A549 (cell line): Measurements from ENCODE around the gene CDC42EP4. TPM values are rescaled to one million over a fixed set of nuclear protein-coding genes. Genes with fewer than 3 reads are reported as not detected.

Source experiments
- ATAC-seq, 2 experiments: fragments of 200-7000 bp in 1 of 2; fragments of >200 bp in 1 of 2; cut with Nextera tagmentation in 1 of 2; cut with Tn5 transposase in 1 of 2; 3 replicates each; pipeline versions ENCODE4 v1.8.0 to v1.9.1; 2018 to 2020; ENCODE audit warnings: mild to moderate bottlenecking in 1 of 2, moderate library complexity in 1 of 2
- CTCF ChIA-PET: fragments of 300-600 bp; sonication (Branson Sonifier 250); formaldehyde crosslinking; extraction: SDS; loops from one replicate; lab custom pipeline; 2021; ENCODE audit warnings: antibody characterized with exemption, inconsistent platforms; lab: Yijun Ruan, JAX
- POLR2A ChIA-PET: fragments of 350-600 bp; formaldehyde crosslinking; extraction: SDS; loops from one replicate; lab custom pipeline; 2021; ENCODE audit warnings: antibody characterized with exemption, inconsistent platforms; lab: Yijun Ruan, JAX
- DNase-seq, 2 experiments: peaks; one replicate each; pipeline versions ENCODE4 v3.0.0 to v3.0.0-alpha.2; 2011 to 2016; ENCODE audit warnings: low read depth in 1 of 2, low spot score in 1 of 2
- FAIRE-seq: peaks from 2 replicates; lab custom pipeline; 2011; peaks lifted over from hg19 to GRCh38; lab: Jason Lieb, UNC
- H3K27ac ChIP-seq, 2 experiments: fragments of >200 bp; sonication (Bioruptor Twin); formaldehyde crosslinking; 3 replicates each; pipeline ENCODE4 v1.5.1; 2016 to 2017
- H3K4me1 ChIP-seq: fragments of >200 bp; sonication (Bioruptor Twin); formaldehyde crosslinking; 3 replicates; pipeline ENCODE4 v1.6.1; 2016
- H3K4me2 ChIP-seq: fragments of >200 bp; sonication (Bioruptor Twin); formaldehyde crosslinking; 3 replicates; pipeline ENCODE4 v1.6.1; 2016
- H3K4me3 ChIP-seq: fragments of >200 bp; sonication (Bioruptor Twin); formaldehyde crosslinking; 3 replicates; pipeline ENCODE4 v1.5.1; 2016
- H3K9me3 ChIP-seq: fragments of >200 bp; sonication (Bioruptor Twin); formaldehyde crosslinking; 3 replicates; pipeline ENCODE4 v1.6.1; 2016
- CBX2 ChIP-seq: fragments of 200-600 bp; sonication (generic); IDR thresholded peaks from 2 replicates; pipeline ENCODE4 v1.6.1; 2016; ENCODE audit warnings: low read depth, mild to moderate bottlenecking, borderline replicate concordance
- CEBPB ChIP-seq, 2 experiments: fragments of >200 bp in 1 of 2; sonication (Bioruptor Twin) in 1 of 2; formaldehyde crosslinking in 1 of 2; IDR thresholded peaks; 2 replicates each; pipeline ENCODE4 v1.6.1; 2012 to 2016
- CHD2 ChIP-seq: fragments of 150-350 bp; IDR thresholded peaks from 2 replicates; pipeline ENCODE4 v1.6.1; 2014; ENCODE audit warnings: low read length; ENCODE audit not compliant: partially characterized antibody
- EHF ChIP-seq: fragments of 250-450 bp; sonication (Bioruptor Pico); IDR thresholded peaks from 2 replicates; pipeline ENCODE4 v1.5.0; 2020; ENCODE audit warnings: mild to moderate bottlenecking
- EHMT2 ChIP-seq: fragments of 200-600 bp; sonication (generic); IDR thresholded peaks from 2 replicates; pipeline ENCODE4 v1.6.1; 2016; ENCODE audit warnings: antibody characterized with exemption, low read depth, mild to moderate bottlenecking, moderate library complexity
- ESRRA ChIP-seq: fragments of 150-350 bp; IDR thresholded peaks from 2 replicates; pipeline ENCODE4 v1.6.1; 2014; ENCODE audit warnings: mild to moderate bottlenecking, low read length, borderline replicate concordance
- FOSL2 ChIP-seq, 2 experiments: fragments of 450-650 bp in 1 of 2; fragments of >200 bp in 1 of 2; sonication (Bioruptor Twin) in 1 of 2; formaldehyde crosslinking; IDR thresholded peaks; 2 replicates each; pipeline versions ENCODE4 v1.5.0 to v1.6.1; 2016 to 2020; ENCODE audit warnings: mild to moderate bottlenecking in 1 of 2, moderate library complexity in 1 of 2
- FOXS1 ChIP-seq: fragments of 250-450 bp; sonication (Bioruptor Pico); IDR thresholded peaks from 2 replicates; pipeline ENCODE4 v1.5.0; 2020; ENCODE audit warnings: mild to moderate bottlenecking, moderate library complexity
- HDAC2 ChIP-seq: fragments of 200-600 bp; sonication (generic); IDR thresholded peaks from 2 replicates; pipeline ENCODE4 v1.6.1; 2016
- HOXA7 ChIP-seq: fragments of 250-450 bp; sonication (Bioruptor Pico); IDR thresholded peaks from 2 replicates; pipeline ENCODE4 v1.5.0; 2020; ENCODE audit warnings: mild to moderate bottlenecking, moderate library complexity
- HOXB13 ChIP-seq: fragments of 250-450 bp; sonication (Bioruptor Pico); IDR thresholded peaks from 2 replicates; pipeline ENCODE4 v1.5.0; 2020; ENCODE audit warnings: low read depth, mild to moderate bottlenecking, moderate library complexity
- KDM5A ChIP-seq: fragments of 200-600 bp; sonication (generic); IDR thresholded peaks from 2 replicates; pipeline ENCODE4 v1.6.1; 2016; ENCODE audit warnings: antibody characterized with exemption, mild to moderate bottlenecking
- MAFK ChIP-seq: fragments of 450-650 bp; IDR thresholded peaks from 2 replicates; pipeline ENCODE4 v1.6.1; 2014; ENCODE audit not compliant: partially characterized antibody
- MAX ChIP-seq: IDR thresholded peaks from 2 replicates; pipeline ENCODE4 v1.6.1; 2012
- NR3C1 ChIP-seq: fragments of >200 bp; sonication (Bioruptor Twin); formaldehyde crosslinking; IDR thresholded peaks from 3 replicates; pipeline ENCODE4 v1.6.1; 2017
- POLR2A ChIP-seq: IDR thresholded peaks from 2 replicates; pipeline ENCODE4 v1.6.1; 2012; ENCODE audit warnings: mild to moderate bottlenecking, low read length
- RCOR1 ChIP-seq: fragments of 150-350 bp; IDR thresholded peaks from 2 replicates; pipeline ENCODE4 v1.6.1; 2014; ENCODE audit warnings: antibody characterized with exemption, low read length, low read depth
- USF2 ChIP-seq: fragments of 450-650 bp; IDR thresholded peaks from 2 replicates; pipeline ENCODE4 v1.6.1; 2014; ENCODE audit warnings: antibody characterized with exemption
- WGBS: methylation state at CpG from one replicate; pipeline ENCODE4 v1.1.6; 2017; ENCODE audit errors: missing lambda C conversion rate; 5-methylcytosine and 5-hydroxymethylcytosine counted together
- polyA plus RNA-seq, 4 experiments: library from polyadenylated mRNA; depleted of rRNA in 3 of 4; stranded (reverse); fragments of >200 nt; fragmentation: RNase III in 1 of 4; extraction: RNeasy Plus Mini Kit Qiagen cat#74134 plus additional on column Dnase treatment in 1 of 4; gene quantifications; 2 replicates in 3 of 4; 3 replicates in 1 of 4; pipeline ENCODE4 v1.2.3, GENCODE V29; 2011 to 2017
- TF ChIP-seq, protein P1 (sequence below): fragments of 250-450 bp; sonication (Bioruptor Pico); IDR thresholded peaks from 2 replicates; pipeline ENCODE4 v1.5.0; 2020; ENCODE audit warnings: low read depth, mild to moderate bottlenecking, moderate library complexity
- TF ChIP-seq, protein P2 (sequence below): fragments of 150-350 bp; IDR thresholded peaks from 2 replicates; pipeline ENCODE4 v1.6.1; 2014; ENCODE audit warnings: low read depth, mild to moderate bottlenecking, low read length
- TF ChIP-seq, protein P3 (sequence below): IDR thresholded peaks from 2 replicates; pipeline ENCODE4 v1.6.1; 2012; ENCODE audit warnings: low read depth, borderline replicate concordance

Gene CDC42EP4
- polyA plus RNA-seq, 2 of the 4 experiments (the other 2 are of a cell fraction): 33.8 to 65.7 TPM

- H3K4me1 ChIP-seq: peaks cover 7% of the 10 kb centered on the region; the same call in 2 of the 3 replicates
- H3K9me3 ChIP-seq: 0 out of 3 replicates have a peak, but pooled peaks cover 4% of the 10 kb centered on the region
- WGBS: 95% methylated on average over 4 of the region's 4 CpGs
- POLR2A ChIA-PET: no interaction called here
- CTCF ChIA-PET: interaction anchor here (0.7 to 2.3 kb wide), 3 partner anchors 18 to 95 kb away, joined by 3 to 10 read pairs (median 3); no protein-coding TSS in a partner anchor
- FAIRE-seq (no peak), DNase-seq (no peak), ATAC-seq (no peak)
- H3K4me2 ChIP-seq: no peak overlapping the region
- H3K27ac ChIP-seq: no peak overlapping the region
- no peak overlapping the region for H3K4me3 ChIP-seq
- no peak for TF ChIP-seq MAFK
- TF ChIP-seq MAX: no peak
- no peak for TF ChIP-seq EHF (CRISPR knock-in tag)
- TF ChIP-seq USF2: no peak
- no peak for TF ChIP-seq RCOR1
- TF ChIP-seq FOSL2 (IDR thresholded peaks at IDR 0.05): no peak
- TF ChIP-seq FOSL2 (CRISPR knock-in tag; IDR thresholded peaks at IDR 0.05): no peak
- TF ChIP-seq FOXS1: no peak
- TF ChIP-seq NR3C1: no peak
- TF ChIP-seq HOXB13 (CRISPR knock-in tag): no peak
- TF ChIP-seq, protein P1, sequence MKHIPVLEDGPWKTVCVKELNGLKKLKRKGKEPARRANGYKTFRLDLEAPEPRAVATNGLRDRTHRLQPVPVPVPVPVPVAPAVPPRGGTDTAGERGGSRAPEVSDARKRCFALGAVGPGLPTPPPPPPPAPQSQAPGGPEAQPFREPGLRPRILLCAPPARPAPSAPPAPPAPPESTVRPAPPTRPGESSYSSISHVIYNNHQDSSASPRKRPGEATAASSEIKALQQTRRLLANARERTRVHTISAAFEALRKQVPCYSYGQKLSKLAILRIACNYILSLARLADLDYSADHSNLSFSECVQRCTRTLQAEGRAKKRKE (CRISPR knock-in tag): no peak
- no peak for TF ChIP-seq KDM5A
- TF ChIP-seq, protein P2, sequence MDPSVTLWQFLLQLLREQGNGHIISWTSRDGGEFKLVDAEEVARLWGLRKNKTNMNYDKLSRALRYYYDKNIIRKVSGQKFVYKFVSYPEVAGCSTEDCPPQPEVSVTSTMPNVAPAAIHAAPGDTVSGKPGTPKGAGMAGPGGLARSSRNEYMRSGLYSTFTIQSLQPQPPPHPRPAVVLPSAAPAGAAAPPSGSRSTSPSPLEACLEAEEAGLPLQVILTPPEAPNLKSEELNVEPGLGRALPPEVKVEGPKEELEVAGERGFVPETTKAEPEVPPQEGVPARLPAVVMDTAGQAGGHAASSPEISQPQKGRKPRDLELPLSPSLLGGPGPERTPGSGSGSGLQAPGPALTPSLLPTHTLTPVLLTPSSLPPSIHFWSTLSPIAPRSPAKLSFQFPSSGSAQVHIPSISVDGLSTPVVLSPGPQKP: no peak
- TF ChIP-seq, all 56 proteins: peak for 0
Observed at GRCh38 chr17:73274490-73274889, 37.3 kb downstream of the CDC42EP4 start.

GRCh38 chr17:73272906-73273218, 38.9 kb downstream of the CDC42EP4 start:
- ChIA-PET CTCF (interaction anchor here (3.4 kb wide), 1 partner anchor 17 kb away, joined by 21 read pairs; no protein-coding TSS in a partner anchor), POLR2A (no interaction called here)
- ATAC-seq: no peak

DNA sequence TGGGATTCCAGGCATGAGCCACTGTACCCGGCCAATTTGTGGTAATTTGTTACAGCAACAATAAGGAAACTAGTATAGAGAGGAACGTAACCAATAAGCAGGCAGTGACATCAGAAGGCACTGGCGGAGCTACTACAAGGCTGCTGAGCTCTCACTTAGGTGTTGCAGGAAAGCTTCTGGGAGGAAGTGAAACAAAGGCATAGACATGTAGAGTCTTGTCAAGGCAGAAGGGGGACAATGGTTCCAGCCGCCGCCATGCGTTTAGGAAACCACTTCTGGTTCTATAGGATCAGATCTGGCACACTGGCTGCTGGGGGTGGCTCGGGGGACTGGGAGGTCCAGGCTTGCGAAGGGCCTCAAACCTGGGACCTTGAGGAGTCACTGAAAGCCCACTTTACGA, 40.7 kb downstream of the CDC42EP4 start:
- Histone ChIP-seq H3K4me1 (no peaks in the 10 kb centered on the region), H3K27ac (no peak overlapping the region), H3K9me3 (0 out of 3 replicates have a peak, but pooled peaks cover 4% of the 10 kb centered on the region), H3K4me2 (no peak overlapping the region), H3K4me3 (no peak overlapping the region)
- FAIRE-seq (no peak), ATAC-seq (no peak), DNase-seq (no peak)
- POLR2A ChIA-PET: no interaction called here
- CTCF ChIA-PET: interaction anchor here (0.5 to 3.4 kb wide), 6 partner anchors 16 to 99 kb away, joined by 3 to 21 read pairs (median 4); no protein-coding TSS in a partner anchor
- 92% methylated on average over 9 of the region's 9 CpGs for WGBS
- no peak for TF ChIP-seq USF2
- TF ChIP-seq, protein P1 (CRISPR knock-in tag): no peak
- no peak for TF ChIP-seq ESRRA
- TF ChIP-seq POLR2A: no peak
- no peak for TF ChIP-seq RCOR1
- no peak for TF ChIP-seq CHD2
- no peak for TF ChIP-seq EHMT2
- no peak for TF ChIP-seq HDAC2
- TF ChIP-seq, protein P3, sequence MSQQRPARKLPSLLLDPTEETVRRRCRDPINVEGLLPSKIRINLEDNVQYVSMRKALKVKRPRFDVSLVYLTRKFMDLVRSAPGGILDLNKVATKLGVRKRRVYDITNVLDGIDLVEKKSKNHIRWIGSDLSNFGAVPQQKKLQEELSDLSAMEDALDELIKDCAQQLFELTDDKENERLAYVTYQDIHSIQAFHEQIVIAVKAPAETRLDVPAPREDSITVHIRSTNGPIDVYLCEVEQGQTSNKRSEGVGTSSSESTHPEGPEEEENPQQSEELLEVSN: no peak

More at GRCh38 chr17:73272906-73273218, 38.9 kb downstream of the CDC42EP4 start:
- Histone ChIP-seq H3K27ac (no peak overlapping the region), H3K4me1 (no peaks in the 10 kb centered on the region), H3K4me2 (no peak overlapping the region), H3K4me3 (no peak overlapping the region), H3K9me3 (0 out of 3 replicates have a peak, but pooled peaks cover 4% of the 10 kb centered on the region)
- WGBS: 76% methylated on average over 8 of the region's 8 CpGs
- FAIRE-seq: no peak
- DNase-seq: no peak
- TF ChIP-seq EHMT2 (no peak), HOXA7 (CRISPR knock-in tag) (no peak), CBX2 (no peak), NR3C1 (no peak), CEBPB (IDR thresholded peaks at IDR 0.05) (no peak), KDM5A (no peak)
